H1 (cell line): ENCODE data around the gene TCEA3. TPM values are rescaled to one million over a fixed set of nuclear protein-coding genes. Genes with fewer than 3 reads are reported as not detected.

Experiments used
- POU5F1 ChIP-seq: IDR thresholded peaks from 2 replicates; pipeline ENCODE4 v1.6.1; 2011; ENCODE audit warnings: low read depth, mild to moderate bottlenecking, low read length, moderate library complexity
- polyA plus RNA-seq, 7 experiments: library from polyadenylated mRNA; depleted of rRNA in 3 of 7; stranded (reverse) in 5 of 7; unstranded in 2 of 7; fragments of >200 nt in 5 of 7; fragments of 200-250 nt in 2 of 7; gene quantifications; 1 replicate in 5 of 7; 2 replicates in 1 of 7; 4 replicates in 1 of 7; pipeline versions ENCODE4 v1.2.1 to v1.2.3, GENCODE V29; 2011 to 2013; ENCODE audit warnings: missing spikeins in 2 of 7, mixed read lengths in 2 of 7
- total RNA-seq: library from RNA; stranded (reverse); fragmentation: NEBNext Ultra II Directional; extraction: Animal tissue kit (Norgen Biotek cat#: 25700); gene quantifications from 2 replicates; pipeline ENCODE4 v1.2.1, GENCODE V29; 2021

TCEA3 gene
- total and polyA plus RNA-seq, 2 of the 8 experiments (the other 6 are each of a cell fraction or from before 2014, with no cell fraction given) = 0.08 TPM; not detected in 1

- no peak for TF ChIP-seq POU5F1
These were observed 67.9 kb downstream of the TCEA3 start (continued) for GRCh38 chr1:23356471-23357137.
